MCF 10A (cell line): ENCODE results near the gene AOX1. TPM values are rescaled to one million over a fixed set of nuclear protein-coding genes. Genes with fewer than 3 reads are reported as not detected.

Experiments used
- BruUV-seq: library from RNA; stranded (reverse); fragments of 400-500 nt; replicated peaks from 2 replicates; lab custom pipeline; 2021; lab: Mats Ljungman, UMichigan
- CTCF ChIA-PET: fragments of 300-600 bp; sonication (Branson Sonifier 250); formaldehyde crosslinking; extraction: SDS; loops from one replicate; lab custom pipeline; 2021; ENCODE audit warnings: antibody characterized with exemption, inconsistent platforms; lab: Yijun Ruan, JAX
- POLR2A ChIA-PET: fragments of 300-600, 350-650 bp; sonication (Branson Sonifier 250); formaldehyde crosslinking; extraction: SDS; loops from one replicate; lab custom pipeline; 2020; ENCODE audit warnings: antibody characterized with exemption, inconsistent platforms; lab: Yijun Ruan, JAX
- DNase-seq: peaks from one replicate; pipeline ENCODE4 v3.0.0-alpha.2; 2018; ENCODE audit not compliant: unreplicated experiment
- H3K27ac Mint-ChIP-seq: one replicate; pipeline ENCODE4 v1.8.0; 2022; ENCODE audit warnings: mild to moderate bottlenecking, low read depth, mixed read lengths; ENCODE audit not compliant: unreplicated experiment
- H3K27me3 Mint-ChIP-seq: one replicate; pipeline ENCODE4 v1.8.0; 2022; ENCODE audit warnings: mixed read lengths; ENCODE audit not compliant: insufficient read depth, unreplicated experiment
- H3K36me3 Mint-ChIP-seq: one replicate; pipeline ENCODE4 v1.8.0; 2022; ENCODE audit warnings: mild to moderate bottlenecking, moderate library complexity, mixed read lengths; ENCODE audit not compliant: insufficient read depth, unreplicated experiment
- H3K4me1 Mint-ChIP-seq: one replicate; pipeline ENCODE4 v1.8.0; 2022; ENCODE audit warnings: mixed read lengths; ENCODE audit not compliant: insufficient read depth, unreplicated experiment
- H3K4me3 Mint-ChIP-seq: one replicate; pipeline ENCODE4 v1.8.0; 2022; ENCODE audit warnings: mild to moderate bottlenecking, moderate library complexity, mixed read lengths; ENCODE audit not compliant: unreplicated experiment
- H3K9me3 Mint-ChIP-seq: one replicate; pipeline ENCODE4 v1.8.0; 2022; ENCODE audit warnings: mixed read lengths; ENCODE audit not compliant: unreplicated experiment
- intact Hi-C: fragments of 100-400 bp; cut with micrococcal nuclease; formaldehyde crosslinking; loops from 2 replicates; pipeline ENCODE4 v1.14.1; 2022
- total RNA-seq: library from RNA; stranded (reverse); gene quantifications from 2 replicates; pipeline ENCODE4 v1.2.3, GENCODE V29; 2022
- TF ChIP-seq, protein P1 (sequence below): fragments of 200-600 bp; IDR thresholded peaks from one replicate; pipeline ENCODE4 v1.8.0; 2022; ENCODE audit warnings: antibody characterized with exemption, mild to moderate bottlenecking; ENCODE audit not compliant: unreplicated experiment

The AOX1 gene
- total RNA-seq, 1 experiment from 2014 or later, result 54.0 TPM

- Mint-ChIP-seq H3K4me3 (no peak overlapping the region), H3K9me3 (no peaks in the 10 kb centered on the region), H3K27me3 (no peaks in the 10 kb centered on the region), H3K27ac (no peak overlapping the region), H3K36me3 (peaks cover 16% of the 10 kb centered on the region), H3K4me1 (no peaks in the 10 kb centered on the region)
- ChIA-PET CTCF (interaction anchor here (1.0 kb wide), 1 partner anchor 77 kb away, joined by 3 read pairs; no protein-coding TSS in a partner anchor), POLR2A (interaction anchor here (0.6 to 1.0 kb wide), 2 partner anchors 47 to 1723 kb away, joined by 3 read pairs; no protein-coding TSS in a partner anchor)
- DNase-seq, result no peak
- no TSS peak for BruUV-seq
- intact Hi-C loops, result no loop called here
- TF ChIP-seq, protein P1, sequence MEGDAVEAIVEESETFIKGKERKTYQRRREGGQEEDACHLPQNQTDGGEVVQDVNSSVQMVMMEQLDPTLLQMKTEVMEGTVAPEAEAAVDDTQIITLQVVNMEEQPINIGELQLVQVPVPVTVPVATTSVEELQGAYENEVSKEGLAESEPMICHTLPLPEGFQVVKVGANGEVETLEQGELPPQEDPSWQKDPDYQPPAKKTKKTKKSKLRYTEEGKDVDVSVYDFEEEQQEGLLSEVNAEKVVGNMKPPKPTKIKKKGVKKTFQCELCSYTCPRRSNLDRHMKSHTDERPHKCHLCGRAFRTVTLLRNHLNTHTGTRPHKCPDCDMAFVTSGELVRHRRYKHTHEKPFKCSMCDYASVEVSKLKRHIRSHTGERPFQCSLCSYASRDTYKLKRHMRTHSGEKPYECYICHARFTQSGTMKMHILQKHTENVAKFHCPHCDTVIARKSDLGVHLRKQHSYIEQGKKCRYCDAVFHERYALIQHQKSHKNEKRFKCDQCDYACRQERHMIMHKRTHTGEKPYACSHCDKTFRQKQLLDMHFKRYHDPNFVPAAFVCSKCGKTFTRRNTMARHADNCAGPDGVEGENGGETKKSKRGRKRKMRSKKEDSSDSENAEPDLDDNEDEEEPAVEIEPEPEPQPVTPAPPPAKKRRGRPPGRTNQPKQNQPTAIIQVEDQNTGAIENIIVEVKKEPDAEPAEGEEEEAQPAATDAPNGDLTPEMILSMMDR, result no peak
Measured at GRCh38 chr2:200655918-200656580, 70.2 kb downstream of the AOX1 start.

GRCh38 chr2:200658278-200658864 lies 72.6 kb downstream of the AOX1 start:
- intact Hi-C loops, result no loop called here
- BruUV-seq, result no TSS peak
- Mint-ChIP-seq H3K4me1 (peaks cover 8% of the 10 kb centered on the region), H3K27ac (no peak overlapping the region), H3K27me3 (no peaks in the 10 kb centered on the region), H3K4me3 (no peak overlapping the region), H3K36me3 (peaks cover 11% of the 10 kb centered on the region), H3K9me3 (no peaks in the 10 kb centered on the region)
- CTCF ChIA-PET, result interaction anchor here (0.6 kb wide), 2 partner anchors 43 to 211 kb away, joined by 3 read pairs; no protein-coding TSS in a partner anchor
- DNase-seq, result no peak
- POLR2A ChIA-PET, result no interaction called here
- TF ChIP-seq, protein P1, result no peak

DNA sequence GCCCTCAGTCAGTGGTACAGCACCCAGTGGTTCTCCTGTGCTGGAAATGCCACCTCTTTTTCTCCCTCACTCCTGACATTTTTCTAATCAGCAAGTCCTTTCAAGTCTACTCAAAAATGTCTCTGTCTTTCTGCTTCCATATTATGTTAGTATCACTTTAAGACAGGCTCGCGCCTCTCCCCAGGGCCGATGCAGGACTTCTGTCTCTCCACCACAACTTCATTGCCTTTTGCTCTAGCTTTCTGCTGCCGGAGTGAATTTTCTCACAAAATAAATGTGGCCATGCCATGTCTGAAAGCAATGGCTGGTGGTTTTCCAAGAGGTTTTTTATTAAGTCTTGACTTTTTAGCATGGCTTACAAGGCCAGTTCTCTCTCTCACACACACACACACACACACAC lies 73.6 kb downstream of the AOX1 start:
- ChIA-PET CTCF (interaction anchor here (0.7 kb wide), 1 partner anchor 83 kb away, joined by 3 read pairs; no protein-coding TSS in a partner anchor), POLR2A (no interaction called here)
- TF ChIP-seq, protein P1, result no peak
- H3K27me3 Mint-ChIP-seq, result no peaks in the 10 kb centered on the region
- no peak overlapping the region for H3K4me3 Mint-ChIP-seq
- H3K27ac Mint-ChIP-seq, result no peak overlapping the region
- H3K9me3 Mint-ChIP-seq, result no peaks in the 10 kb centered on the region
- DNase-seq, result no peak
- intact Hi-C loops, result no loop called here
- no TSS peak for BruUV-seq
- peaks cover 8% of the 10 kb centered on the region for H3K4me1 Mint-ChIP-seq
- H3K36me3 Mint-ChIP-seq, result peaks cover 10% of the 10 kb centered on the region

- CTCF ChIA-PET, result interaction anchor here (1.4 kb wide), 1 partner anchor 10 kb away, joined by 5 read pairs; no protein-coding TSS in a partner anchor
- BruUV-seq, result no TSS peak
Measured at GRCh38 chr2:200661477-200661876, 75.7 kb downstream of the AOX1 start.

More at GRCh38 chr2:200661477-200661876, 75.7 kb downstream of the AOX1 start:
- intact Hi-C loops, result no loop called here
- Mint-ChIP-seq H3K27me3 (no peaks in the 10 kb centered on the region), H3K27ac (no peak overlapping the region), H3K9me3 (no peaks in the 10 kb centered on the region), H3K4me3 (no peak overlapping the region), H3K4me1 (peaks cover 8% of the 10 kb centered on the region), H3K36me3 (peaks cover 7% of the 10 kb centered on the region)
- TF ChIP-seq, protein P1, result no peak
- POLR2A ChIA-PET, result interaction anchor here (0.6 kb wide), 1 partner anchor 1471 kb away, joined by 3 read pairs; no protein-coding TSS in a partner anchor
- DNase-seq, result no peak
